T-helper 1 cell treated with Interleukin-12 subunit alpha and Interleukin-12 subunit beta and Interleukin-4 antibody, amounts not matched to agents 30 ng/mL and 1 ng/mL, for 36 hours (primary cell): ENCODE data around the gene ZNF2. TPM values are rescaled to one million over a fixed set of nuclear protein-coding genes. Genes with fewer than 3 reads are reported as not detected.

Experiments used
- intact Hi-C: fragments of 100-400 bp; cut with micrococcal nuclease; formaldehyde crosslinking; loops from one replicate; pipeline ENCODE4 v1.15.1; 2024
- total RNA-seq: library from RNA; stranded (reverse); gene quantifications from 2 replicates; pipeline ENCODE4 v1.2.3, GENCODE V29; 2022

Gene ZNF2
- total RNA-seq, result 4.1 and 4.2 TPM in 2 replicates

GRCh38 chr2:95165371-95166064, at the start of gene ZNF2:
Gene ZNF2, plus strand, starts transcription at chr2:95165809. Its CDS starts 10,418 bp downstream, at chr2:95176227.
- intact Hi-C loops, result loop anchor here (1.0 to 10.0 kb wide), 7 partner anchors 7 to 1099 kb away; partner anchors contain the start of genes CIAO1, FAHD2A, TMEM127 and ZNF892

GRCh38 chr2:95121093-95121406, 44.6 kb upstream of the ZNF2 start:
- intact Hi-C loops, result loop anchor here (1.0 kb wide), 2 partner anchors 45 to 98 kb away; no protein-coding TSS in a partner anchor

DNA sequence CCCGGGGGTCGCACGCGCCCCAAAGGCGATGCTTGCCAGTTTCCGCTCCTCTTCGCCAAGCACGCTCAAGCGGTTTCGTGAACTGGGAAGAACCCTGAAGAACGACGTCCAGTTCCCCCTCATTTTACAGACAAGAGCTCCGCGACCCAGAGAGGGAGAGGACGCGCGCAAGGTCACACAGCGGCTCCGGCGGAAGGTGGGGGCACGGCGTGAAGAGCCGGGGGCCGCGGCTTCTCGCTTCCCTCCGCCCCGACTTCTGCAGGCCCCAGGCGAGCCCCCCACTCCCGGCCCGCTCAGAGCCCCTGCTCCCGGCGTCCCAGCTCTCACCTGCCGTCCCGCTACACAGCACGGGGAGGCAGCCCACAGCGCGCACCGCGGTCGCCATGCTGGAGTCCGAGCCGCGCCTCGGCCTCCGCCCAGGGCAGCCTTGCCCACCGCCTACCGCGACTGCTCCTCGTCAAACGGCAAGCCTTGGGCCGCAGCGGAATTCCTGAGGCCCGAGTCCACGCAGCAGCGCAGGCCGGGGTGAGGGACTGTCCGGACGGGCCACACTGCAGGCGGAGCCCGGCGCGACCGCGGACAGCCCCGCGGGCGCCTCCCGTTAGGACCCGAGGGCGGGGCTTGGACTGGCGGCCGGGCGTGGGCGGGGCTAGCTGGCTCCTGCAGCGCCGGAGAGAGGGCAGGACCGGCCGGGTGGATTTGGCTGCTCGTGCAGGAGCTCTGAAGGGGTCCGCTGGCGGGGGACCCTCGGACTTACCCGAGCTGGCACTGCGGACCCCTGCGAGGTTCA, 44.0 kb upstream of the ZNF2 start, which contains the start of gene MRPS5:
Gene MRPS5 (minus strand): TSS at position 402 of the 790 bp plus-strand sequence. CDS start 17 bp downstream, at position 385.
- intact Hi-C loops, result loop anchor here (1.0 to 2.0 kb wide), 8 partner anchors 38 to 281 kb away; partner anchors contain the start of genes FAHD2A, ZNF514 and ZNF892

DNA sequence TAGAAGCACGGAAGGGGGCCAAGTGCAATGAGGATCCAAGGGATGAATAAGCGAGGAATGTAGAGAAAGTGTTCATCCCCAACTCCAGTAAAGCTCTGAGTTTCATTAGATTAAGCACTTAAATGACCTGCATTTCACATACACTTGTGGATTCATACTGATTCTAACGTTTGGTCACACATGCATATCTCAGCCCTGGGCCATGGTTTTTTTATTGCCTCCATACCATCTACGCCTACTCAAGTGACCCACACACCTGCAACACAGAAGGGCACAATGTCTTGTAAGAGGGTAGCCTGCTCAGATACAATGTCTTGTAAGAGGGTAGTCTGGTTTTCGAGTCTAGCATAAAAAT, 43.4 kb upstream of the ZNF2 start:
- intact Hi-C loops, result loop anchor here (1.0 to 2.0 kb wide), 6 partner anchors 37 to 281 kb away; partner anchors contain the start of genes FAHD2A, ZNF514 and ZNF892

- intact Hi-C loops, result no loop called here
These were observed 26.9 kb upstream of the ZNF2 start for GRCh38 chr2:95138702-95139101.

GRCh38 chr2:95143838-95144237, 21.8 kb upstream of the ZNF2 start:
- intact Hi-C loops, result no loop called here

DNA sequence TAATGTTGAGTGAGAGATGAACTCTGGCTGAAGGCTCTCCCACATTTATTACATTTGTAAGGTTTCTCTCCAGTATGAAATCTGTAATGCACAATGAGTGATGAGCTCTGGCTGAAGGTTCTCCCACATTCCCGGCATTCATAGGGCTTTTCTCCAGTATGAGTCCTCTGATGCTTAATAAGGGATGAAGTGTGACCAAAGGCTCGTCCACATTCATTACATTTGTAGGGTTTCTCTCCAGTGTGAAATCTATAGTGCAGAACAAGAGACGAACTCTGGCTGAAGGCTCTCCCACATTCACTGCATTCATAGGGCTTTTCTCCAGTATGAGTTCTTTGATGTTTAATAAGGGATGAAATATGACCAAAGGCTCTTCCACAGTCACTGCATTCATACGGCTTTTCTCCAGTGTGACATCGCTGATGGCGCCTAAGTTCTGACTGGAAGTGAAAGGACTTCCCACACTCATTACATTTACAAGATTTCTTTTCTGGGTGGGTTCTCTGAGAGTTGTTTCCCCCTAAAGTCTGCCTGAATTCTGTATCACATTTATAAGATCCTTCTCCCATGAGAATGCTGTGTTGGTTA, 16.1 kb upstream of the ZNF2 start:
- intact Hi-C loops, result no loop called here

- intact Hi-C loops, result loop anchor here (1.0 kb wide), 1 partner anchor 8 kb away; no protein-coding TSS in a partner anchor
These were observed 7.2 kb upstream of the ZNF2 start for GRCh38 chr2:95158441-95158840.

- intact Hi-C loops, result loop anchor here (1.0 kb wide), 4 partner anchors 7 to 137 kb away; partner anchors contain the start of gene ZNF892
These were observed 6.6 kb upstream of the ZNF2 start for GRCh38 chr2:95158891-95159619.

- intact Hi-C loops, result loop anchor here (1.0 to 10.0 kb wide), 4 partner anchors 38 to 1105 kb away; partner anchors contain the start of genes CIAO1, TMEM127 and ZNF892
These were observed 5.7 kb upstream of the ZNF2 start, which contains the start of gene ZNF514 for GRCh38 chr2:95159690-95160449. Gene ZNF514, minus strand, starts transcription at chr2:95159848. Its CDS starts 6,595 bp downstream, at chr2:95153253.

DNA sequence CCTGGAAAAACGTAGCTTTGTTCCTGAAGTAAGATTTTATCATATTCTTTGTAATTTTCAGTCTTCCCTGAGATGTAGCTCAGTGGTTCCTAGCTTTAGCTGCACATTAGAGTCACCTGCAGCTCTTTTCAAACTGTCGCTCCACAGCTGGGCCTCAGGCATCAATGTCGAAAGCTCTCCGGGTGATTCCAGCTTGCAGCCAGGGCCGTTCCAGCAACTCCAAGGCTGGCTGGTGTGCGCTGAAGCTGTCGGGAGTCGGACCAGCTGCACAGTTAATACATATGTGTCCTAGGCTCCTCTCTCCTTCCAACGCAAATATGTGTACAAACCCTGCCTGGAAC, 609 bp upstream of the ZNF2 start:
- intact Hi-C loops, result loop anchor here (1.0 to 10.0 kb wide), 3 partner anchors 88 to 1100 kb away; partner anchors contain the start of genes CIAO1, FAHD2A and TMEM127

DNA sequence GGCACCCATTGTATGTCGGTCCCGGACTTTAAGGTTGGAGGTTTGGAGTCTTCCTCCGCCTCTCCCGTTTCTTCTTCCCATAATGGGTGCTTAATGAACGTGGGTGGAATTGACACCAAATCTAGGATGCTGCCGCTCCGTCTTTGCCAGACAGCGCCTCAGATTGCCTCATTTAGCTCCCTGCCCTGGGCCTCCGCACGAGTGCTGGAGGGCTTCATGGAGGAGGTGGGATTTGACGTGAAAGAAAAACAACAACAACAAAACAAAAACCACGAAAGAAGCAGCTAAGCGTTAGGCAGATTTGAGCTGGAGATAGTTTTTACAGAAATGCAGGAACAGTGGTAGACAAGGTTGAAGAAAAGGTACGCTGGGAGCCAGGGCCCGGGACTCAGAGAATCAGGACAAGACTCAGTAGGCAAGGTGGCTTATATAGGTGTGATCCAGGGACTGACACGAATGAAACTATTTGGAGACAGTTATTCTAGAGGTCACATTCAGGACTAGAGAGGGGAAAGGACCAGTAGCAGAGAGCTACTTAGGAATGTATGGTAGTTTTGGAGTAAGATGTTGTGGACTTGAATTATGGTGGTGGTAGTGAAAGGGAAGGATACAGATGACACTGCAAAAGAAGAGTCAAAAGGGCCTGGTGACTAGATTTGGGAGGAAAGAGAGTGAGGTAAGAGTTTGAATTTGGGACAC, 605 bp downstream of the ZNF2 start:
- intact Hi-C loops, result loop anchor here (1.0 to 10.0 kb wide), 5 partner anchors 8 to 1099 kb away; partner anchors contain the start of genes CIAO1, TMEM127 and ZNF892

DNA sequence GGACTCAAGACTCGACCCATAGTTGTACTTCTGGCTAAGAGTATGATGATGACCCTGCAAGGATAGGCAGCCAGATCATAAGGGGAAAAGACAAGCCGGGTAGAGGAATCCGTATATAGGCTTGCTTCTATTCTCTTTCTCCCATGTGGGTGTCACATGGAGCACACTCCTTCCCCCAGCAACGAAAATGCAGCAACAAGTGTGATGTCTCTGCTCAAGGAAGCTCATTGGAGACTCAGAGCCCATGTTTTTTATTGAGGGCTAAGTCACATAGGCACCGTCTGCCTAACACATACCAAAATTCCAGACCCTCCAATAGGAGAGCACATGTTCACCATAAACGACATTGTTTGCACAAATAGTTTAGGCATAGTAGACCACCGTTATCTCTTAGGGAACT, 6.3 kb downstream of the ZNF2 start:
- intact Hi-C loops, result no loop called here

DNA sequence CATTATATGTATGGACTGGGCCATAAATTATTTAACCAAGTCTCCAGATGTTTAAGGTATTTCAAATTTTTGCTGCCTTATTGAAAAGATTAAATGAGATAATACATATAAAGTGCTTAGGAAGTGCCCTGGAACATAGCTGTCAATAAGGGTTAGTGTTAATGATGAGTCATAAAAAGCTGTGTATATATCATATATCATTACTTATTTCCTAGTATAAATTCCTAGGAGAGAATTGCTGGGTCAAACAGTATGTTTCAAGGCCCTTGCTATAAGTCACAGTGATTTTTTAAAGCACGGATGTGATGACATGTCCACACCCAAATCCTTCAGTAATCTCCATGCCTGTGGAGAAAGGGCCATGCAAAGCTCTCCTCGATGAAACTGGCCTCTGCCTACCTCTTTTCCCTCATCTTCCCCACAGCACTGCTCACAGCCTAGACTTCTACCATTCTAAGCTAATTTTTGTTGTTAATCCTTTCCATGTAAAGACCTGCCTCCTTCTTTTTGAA, 8.5 kb downstream of the ZNF2 start:
- intact Hi-C loops, result no loop called here

GRCh38 chr2:95179451-95179850, 13.8 kb downstream of the ZNF2 start:
- intact Hi-C loops, result no loop called here

- intact Hi-C loops, result no loop called here
These were observed 16.2 kb downstream of the ZNF2 start for GRCh38 chr2:95181774-95182173.

DNA sequence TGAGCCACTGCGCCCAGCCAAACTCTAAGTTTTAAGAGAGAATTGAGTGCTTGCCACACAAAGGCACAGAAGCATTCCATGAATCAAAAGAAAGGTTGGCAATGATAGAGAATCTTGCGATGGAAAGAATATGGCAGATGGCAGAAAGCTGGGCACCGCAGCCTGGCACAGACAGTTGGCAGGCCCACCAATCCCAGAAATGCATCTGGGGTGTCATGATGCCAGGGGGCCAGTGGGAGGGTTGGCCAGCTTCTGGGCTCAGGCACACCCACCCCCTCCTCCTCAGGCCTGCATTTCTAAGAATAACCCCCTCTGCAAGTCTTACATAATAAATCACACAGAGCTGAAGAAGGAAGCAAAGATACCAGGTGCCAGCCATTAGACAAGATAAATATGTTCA, 19.6 kb downstream of the ZNF2 start:
- intact Hi-C loops, result no loop called here

DNA sequence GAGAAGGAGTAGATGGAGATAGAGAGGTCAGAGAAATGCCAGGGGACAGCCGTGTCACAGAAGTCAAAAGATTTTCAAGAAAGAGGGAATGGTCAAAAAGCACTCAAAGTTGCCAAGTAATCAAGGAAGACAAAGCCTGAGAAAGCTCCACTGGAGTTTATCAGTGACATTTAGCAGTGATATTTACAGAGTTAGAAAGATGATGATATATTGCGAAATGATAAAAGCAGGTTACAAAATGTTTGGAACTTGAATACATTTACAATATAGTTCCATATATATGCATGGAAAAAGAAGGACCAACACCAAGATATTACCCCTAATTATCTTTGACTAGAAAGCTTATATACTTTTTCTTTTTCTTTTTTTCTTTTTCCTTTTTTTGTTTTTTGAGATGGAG, 20.4 kb downstream of the ZNF2 start:
- intact Hi-C loops, result no loop called here

DNA sequence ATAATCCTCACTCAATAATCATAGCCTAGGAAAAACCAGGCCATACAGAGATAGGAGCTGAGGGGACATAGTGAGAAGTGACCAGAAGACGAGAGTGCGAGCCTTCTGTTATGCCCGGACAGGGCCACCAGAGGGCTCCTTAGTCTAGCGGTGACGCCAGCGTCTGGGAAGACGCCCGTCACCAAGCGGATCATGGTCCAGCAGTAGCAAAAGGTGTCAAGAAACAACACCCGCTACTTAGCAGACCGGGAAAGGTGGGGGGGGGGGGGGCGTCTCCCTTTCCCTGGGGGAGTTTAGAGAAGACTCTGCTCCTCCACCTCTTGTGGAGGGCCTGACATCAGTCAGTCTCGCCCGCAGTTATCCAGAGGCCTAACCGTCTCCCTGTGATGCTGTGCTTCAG, 27.3 kb downstream of the ZNF2 start:
- intact Hi-C loops, result loop anchor here (1.0 kb wide), 2 partner anchors 14 to 122 kb away; partner anchors contain the start of gene ZNF892
